HFFc6 (cell line): ENCODE measurements around the gene GRM6. TPM values are rescaled to one million over a fixed set of nuclear protein-coding genes. Genes with fewer than 3 reads are reported as not detected.

ENCODE experiments used
- DNase-seq: peaks from one replicate; pipeline ENCODE4 v3.0.0-alpha.2; 2018
- H3K27ac Mint-ChIP-seq: 2 replicates; pipeline ENCODE4 v1.8.0; 2020; ENCODE audit warnings: mild to moderate bottlenecking, mixed read lengths
- H3K27me3 Mint-ChIP-seq: 2 replicates; pipeline ENCODE4 v1.8.0; 2021; ENCODE audit warnings: mild to moderate bottlenecking, moderate library complexity, mixed read lengths; ENCODE audit not compliant: insufficient read depth
- H3K36me3 Mint-ChIP-seq: 2 replicates; pipeline ENCODE4 v1.8.0; 2021; ENCODE audit warnings: low read depth, mixed read lengths
- H3K4me1 Mint-ChIP-seq: 2 replicates; pipeline ENCODE4 v1.8.0; 2020; ENCODE audit warnings: low read depth, mixed read lengths
- H3K4me3 Mint-ChIP-seq: 2 replicates; pipeline ENCODE4 v1.8.0; 2020; ENCODE audit warnings: mild to moderate bottlenecking, moderate library complexity, mixed read lengths
- H3K9me3 Mint-ChIP-seq: 2 replicates; pipeline ENCODE4 v1.8.0; 2020; ENCODE audit warnings: mild to moderate bottlenecking, mixed read lengths
- total RNA-seq, 6 experiments: library from RNA; stranded (reverse); fragmentation: NEBNext Ultra II Directional; extraction: Animal tissue kit (Norgen Biotek cat#: 25700); gene quantifications; 2 replicates in 1 of 6; 3 replicates in 5 of 6; pipeline ENCODE4 v1.2.3, GENCODE V29; 2021
- TF ChIP-seq, protein P1 (sequence below): fragments of 200-600 bp; sonication (generic); IDR thresholded peaks from 2 replicates; pipeline ENCODE4 v1.5.0; 2021; ENCODE audit warnings: antibody characterized with exemption, mild to moderate bottlenecking

GRM6 gene
- total RNA-seq, 6 experiments from 2014 or later, result not detected

DNA sequence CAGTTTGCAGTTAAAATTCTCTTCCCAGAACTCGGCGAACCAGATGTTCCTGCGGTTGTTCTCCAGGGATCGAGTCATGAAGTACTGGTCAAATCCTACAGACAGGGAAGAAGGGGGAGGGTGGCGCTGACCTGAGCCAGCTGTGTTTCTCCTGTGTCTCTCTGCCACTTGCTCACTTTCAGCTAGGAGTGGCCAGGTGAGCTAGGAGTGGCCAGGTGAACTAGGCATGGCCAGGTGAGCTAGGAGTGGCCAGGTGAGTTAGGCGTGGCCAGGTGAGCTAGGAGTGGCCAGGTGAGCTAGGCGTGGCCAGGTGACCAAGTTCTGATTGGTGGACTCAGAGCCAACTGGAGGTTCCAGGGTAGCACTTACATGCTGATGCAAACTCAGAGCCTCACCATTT lies 5.8 kb downstream of the GRM6 start:
- Mint-ChIP-seq H3K4me1 (no peaks in the 10 kb centered on the region), H3K27me3 (peaks cover 2% of the 10 kb centered on the region), H3K4me3 (no peak overlapping the region), H3K36me3 (no peaks in the 10 kb centered on the region), H3K27ac (no peak overlapping the region), H3K9me3 (peaks cover 70% of the 10 kb centered on the region)
- no peak for DNase-seq
- TF ChIP-seq, protein P1, sequence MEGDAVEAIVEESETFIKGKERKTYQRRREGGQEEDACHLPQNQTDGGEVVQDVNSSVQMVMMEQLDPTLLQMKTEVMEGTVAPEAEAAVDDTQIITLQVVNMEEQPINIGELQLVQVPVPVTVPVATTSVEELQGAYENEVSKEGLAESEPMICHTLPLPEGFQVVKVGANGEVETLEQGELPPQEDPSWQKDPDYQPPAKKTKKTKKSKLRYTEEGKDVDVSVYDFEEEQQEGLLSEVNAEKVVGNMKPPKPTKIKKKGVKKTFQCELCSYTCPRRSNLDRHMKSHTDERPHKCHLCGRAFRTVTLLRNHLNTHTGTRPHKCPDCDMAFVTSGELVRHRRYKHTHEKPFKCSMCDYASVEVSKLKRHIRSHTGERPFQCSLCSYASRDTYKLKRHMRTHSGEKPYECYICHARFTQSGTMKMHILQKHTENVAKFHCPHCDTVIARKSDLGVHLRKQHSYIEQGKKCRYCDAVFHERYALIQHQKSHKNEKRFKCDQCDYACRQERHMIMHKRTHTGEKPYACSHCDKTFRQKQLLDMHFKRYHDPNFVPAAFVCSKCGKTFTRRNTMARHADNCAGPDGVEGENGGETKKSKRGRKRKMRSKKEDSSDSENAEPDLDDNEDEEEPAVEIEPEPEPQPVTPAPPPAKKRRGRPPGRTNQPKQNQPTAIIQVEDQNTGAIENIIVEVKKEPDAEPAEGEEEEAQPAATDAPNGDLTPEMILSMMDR, result no peak

DNA sequence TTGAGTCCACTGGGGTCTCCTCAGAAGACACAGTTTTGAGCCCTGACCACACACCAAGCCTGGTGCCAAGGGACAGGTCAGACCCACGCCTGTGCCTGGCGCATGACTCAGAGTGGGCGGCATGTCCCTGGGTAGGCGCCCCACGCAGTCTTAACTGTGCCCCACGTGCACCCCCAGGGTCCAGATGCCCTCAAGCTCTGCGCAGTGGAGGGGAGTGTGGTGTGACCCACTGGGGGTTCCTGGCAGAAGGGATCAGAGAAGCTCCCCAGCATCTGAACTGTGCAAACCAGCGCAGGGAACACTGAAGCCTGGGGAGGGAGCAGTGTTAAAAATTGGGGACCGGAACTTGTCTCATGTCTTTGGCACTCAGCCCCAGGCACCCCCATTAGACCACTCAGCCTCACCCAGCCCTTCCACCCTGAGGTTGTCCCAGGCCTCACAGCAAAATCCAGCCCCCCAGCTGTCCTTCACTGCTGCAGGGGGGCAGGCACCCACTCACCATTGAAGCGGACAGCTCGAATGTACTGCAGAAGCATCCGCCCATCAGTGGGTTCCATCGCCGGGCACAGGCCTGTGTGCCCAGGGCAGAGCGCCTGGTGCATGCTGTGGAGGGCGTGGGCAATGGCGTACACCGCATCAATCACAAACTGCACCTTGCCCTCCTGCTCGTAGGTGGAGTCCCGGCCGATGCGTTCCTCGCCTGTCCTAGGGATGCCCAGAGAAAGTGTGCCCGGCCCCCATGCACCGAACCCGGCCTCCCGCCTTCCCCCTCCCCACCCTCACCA lies 6.5 kb downstream of the GRM6 start:
- no peak overlapping the region for H3K27ac Mint-ChIP-seq
- H3K36me3 Mint-ChIP-seq, result no peaks in the 10 kb centered on the region
- H3K4me1 Mint-ChIP-seq, result no peaks in the 10 kb centered on the region
- H3K27me3 Mint-ChIP-seq, result peaks cover 2% of the 10 kb centered on the region
- H3K9me3 Mint-ChIP-seq, result peaks cover 70% of the 10 kb centered on the region
- TF ChIP-seq, protein P1, result no peak
- H3K4me3 Mint-ChIP-seq, result no peak overlapping the region
- DNase-seq, result no peak

DNA sequence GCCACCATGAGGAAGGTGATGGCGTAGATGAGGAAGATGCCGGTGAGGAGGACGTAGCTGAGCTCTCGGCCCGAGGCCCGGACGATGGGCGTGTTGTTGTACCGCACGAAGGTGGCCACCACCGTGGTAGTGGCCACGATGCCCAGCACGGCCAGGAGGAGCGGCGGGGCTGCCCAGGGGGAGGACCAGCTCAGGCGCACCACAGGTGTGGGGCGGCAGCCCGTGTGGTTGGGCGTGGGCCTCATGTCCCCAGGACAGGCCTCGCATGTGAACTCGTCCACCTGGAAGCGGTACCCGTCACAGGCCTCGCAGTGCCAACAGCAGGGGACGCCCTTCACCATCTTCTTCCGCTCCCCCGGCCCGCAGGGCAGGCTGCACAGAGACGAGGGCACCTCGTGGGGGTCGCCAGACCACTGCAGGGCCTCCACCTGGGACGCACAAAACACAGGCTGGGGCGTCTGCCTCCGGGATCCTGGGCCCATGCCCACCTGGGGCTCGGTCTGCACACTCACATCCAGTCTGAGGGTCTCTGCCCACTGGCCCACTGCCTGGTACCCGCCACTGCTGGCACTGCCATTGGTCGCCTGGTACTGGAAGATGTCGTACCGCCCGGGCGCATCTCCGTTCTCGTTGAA lies 8.7 kb downstream of the GRM6 start:
- no peak overlapping the region for H3K27ac Mint-ChIP-seq
- peaks cover 68% of the 10 kb centered on the region for H3K9me3 Mint-ChIP-seq
- TF ChIP-seq, protein P1, result no peak
- peaks cover 2% of the 10 kb centered on the region; the same call in 1 of the 2 replicates for H3K27me3 Mint-ChIP-seq
- no peaks in the 10 kb centered on the region for H3K4me1 Mint-ChIP-seq
- no peak for DNase-seq
- 0 out of 2 replicates have a peak, but pooled peaks cover 8% of the 10 kb centered on the region for H3K36me3 Mint-ChIP-seq
- no peak overlapping the region for H3K4me3 Mint-ChIP-seq

DNA sequence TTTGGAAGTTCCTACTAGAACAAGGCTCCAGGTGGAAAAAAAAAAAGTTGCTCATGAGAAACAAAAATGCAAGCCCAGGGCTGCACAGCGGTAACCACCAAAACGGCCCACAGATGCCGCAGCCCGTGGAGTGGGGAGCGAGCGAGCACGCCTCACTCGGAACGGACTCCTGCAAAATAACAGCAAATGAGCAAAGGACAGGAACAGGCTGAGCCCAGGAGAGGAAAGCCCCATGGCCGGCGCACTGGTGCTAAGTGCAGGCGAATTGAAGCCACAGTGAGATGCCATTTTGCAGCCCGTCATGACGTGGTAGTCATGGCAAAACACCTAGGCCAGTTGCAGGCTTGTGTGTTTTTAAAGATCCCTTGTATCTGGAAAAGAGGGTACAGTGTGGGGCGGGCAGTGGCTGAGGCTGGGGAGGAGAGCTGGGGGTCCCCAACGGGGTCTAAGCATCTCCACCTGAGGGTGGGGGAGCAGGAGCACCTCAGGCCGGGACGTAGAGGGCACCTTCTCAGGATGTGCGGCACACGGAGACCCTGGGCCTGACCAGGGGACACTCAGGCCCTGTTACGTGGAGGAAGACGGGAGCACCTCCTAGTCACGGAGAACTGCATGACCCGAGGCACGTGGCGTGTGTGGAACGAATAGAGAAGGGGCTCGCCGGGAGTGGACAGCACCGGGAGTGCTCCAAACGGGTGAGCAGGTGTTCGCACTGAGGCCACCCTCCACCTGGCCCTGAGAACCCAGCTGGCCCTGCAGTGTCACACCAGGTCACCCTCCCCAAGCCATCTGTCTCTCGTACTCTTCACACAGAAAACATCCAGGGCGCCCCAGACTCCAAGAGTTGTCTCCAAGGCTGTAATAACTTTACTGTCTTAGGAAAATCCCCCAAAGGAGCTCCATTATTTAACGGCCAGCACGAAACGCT lies 10.7 kb downstream of the GRM6 start:
- no peak for DNase-seq
- TF ChIP-seq, protein P1, result no peak
- Mint-ChIP-seq H3K27ac (no peak overlapping the region), H3K36me3 (0 out of 2 replicates have a peak, but pooled peaks cover 13% of the 10 kb centered on the region), H3K9me3 (peaks cover 77% of the 10 kb centered on the region), H3K4me3 (no peak overlapping the region), H3K27me3 (peaks cover 2% of the 10 kb centered on the region), H3K4me1 (no peaks in the 10 kb centered on the region)

DNA sequence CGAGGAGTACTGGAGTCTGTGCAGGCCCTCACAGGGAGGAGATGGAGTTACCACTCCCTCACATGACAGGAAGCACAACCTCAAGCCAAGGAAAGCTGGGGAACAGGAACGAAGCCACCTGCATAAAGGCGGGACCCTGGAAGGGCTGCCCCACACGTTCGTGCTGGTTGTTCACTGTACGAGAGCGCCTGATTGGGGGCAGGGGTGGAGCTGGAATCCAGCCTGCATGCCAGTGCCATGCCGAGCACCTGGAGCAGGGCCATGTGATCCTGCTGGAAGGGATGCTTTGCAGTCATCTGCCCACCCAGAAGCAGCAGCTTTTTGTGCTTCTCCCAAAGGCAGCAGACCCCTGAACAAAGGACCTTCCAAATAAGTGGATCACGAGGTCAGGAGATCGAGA lies 11.4 kb downstream of the GRM6 start:
- DNase-seq, result no peak
- Mint-ChIP-seq H3K9me3 (peaks cover 83% of the 10 kb centered on the region), H3K4me1 (no peaks in the 10 kb centered on the region), H3K4me3 (no peak overlapping the region), H3K27me3 (peaks cover 2% of the 10 kb centered on the region), H3K36me3 (peaks cover 13% of the 10 kb centered on the region; the same call in 1 of the 2 replicates), H3K27ac (no peak overlapping the region)
- TF ChIP-seq, protein P1, result no peak
